Activated CD8-positive, alpha-beta memory T cell treated with anti-CD3 and anti-CD28 coated beads, Interleukin-2, amount 50 U/mL, for 1 hour (primary cell): Measurements from ENCODE around the gene SLC16A6.
"Not testable (repeated sequence)": the region's sequence is repeated elsewhere in the genome, so short reads cannot be mapped to it uniquely, and the experiment has no call there.

ENCODE experiments used
- DNase-seq: peaks from one replicate; pipeline ENCODE4 v3.0.0-alpha.2; 2020; ENCODE audit errors: extremely low read depth

The SLC16A6 gene

DNA sequence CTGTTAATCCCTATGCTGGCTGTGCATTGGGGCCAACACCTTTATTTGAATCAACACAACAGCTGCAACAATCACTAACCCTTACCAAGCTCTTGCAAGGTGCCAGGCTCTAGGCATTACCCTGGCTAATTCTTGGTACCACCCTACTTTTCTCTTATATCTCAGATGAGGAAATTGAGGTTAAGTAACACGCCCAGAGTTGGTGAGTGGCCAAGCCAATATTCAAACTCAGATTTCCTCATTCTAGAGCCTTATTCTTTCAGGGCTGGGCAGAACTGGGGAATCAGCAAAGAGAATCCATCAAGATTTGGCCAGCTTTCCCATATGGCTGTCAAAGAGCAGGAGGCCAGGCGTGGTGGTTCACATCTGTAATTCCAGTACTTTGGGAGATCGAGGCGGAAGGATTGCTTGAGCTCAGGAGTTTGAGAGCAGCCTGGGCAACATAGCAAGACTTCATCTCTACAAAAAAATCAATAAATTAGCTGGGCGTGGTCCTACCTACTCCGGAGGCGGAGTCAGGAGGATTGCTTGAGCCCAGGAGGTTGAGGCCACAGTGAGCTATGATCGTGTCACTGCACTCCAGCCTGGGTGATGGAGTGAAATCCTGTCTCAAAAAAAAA is 24.1 kb upstream of the SLC16A6 start:
- DNase-seq = no peak

- DNase-seq = no peak
These were observed 19.2 kb upstream of the SLC16A6 start for GRCh38 chr17:68310152-68310551.

GRCh38 chr17:68309066-68309670 is 18.2 kb upstream of the SLC16A6 start:
- not testable (repeated sequence) for DNase-seq

GRCh38 chr17:68308486-68308885 is 17.6 kb upstream of the SLC16A6 start:
- DNase-seq = not testable (repeated sequence)

DNA sequence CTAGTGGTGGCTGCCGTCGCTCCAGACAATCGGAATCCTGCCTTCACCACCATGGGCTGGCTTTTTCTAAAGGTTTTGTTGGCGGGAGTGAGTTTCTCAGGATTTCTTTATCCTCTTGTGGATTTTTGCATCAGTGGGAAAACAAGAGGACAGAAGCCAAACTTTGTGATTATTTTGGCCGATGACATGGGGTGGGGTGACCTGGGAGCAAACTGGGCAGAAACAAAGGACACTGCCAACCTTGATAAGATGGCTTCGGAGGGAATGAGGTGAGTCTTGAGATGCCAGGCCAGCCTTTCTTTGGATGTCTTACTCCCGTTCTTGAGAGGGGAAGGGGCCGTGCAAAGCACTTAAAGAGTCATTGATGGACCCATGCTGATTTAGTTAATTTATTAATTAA is 16.5 kb upstream of the SLC16A6 start:
- DNase-seq = no peak

GRCh38 chr17:68306819-68307218 is 15.9 kb upstream of the SLC16A6 start:
- no peak for DNase-seq

DNA sequence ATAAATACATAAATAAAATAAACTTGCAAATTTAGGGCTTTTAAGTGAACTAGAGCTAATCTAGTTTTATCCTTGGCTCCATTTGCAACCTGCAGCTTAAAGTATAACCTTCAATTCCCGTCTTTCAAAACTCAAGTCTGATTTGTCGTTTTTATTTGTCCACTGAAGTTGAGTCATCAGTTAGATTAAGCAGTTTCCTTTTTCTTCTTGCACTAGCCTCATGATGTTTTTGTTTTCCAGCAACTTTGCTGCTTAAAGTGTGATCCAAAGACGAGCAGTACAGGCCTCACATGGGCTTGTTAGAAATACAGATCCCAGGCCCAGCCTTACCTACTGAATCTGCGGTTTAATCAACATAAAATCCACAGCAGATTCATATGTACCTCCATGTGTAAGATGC is 14.2 kb upstream of the SLC16A6 start:
- no peak for DNase-seq

DNA sequence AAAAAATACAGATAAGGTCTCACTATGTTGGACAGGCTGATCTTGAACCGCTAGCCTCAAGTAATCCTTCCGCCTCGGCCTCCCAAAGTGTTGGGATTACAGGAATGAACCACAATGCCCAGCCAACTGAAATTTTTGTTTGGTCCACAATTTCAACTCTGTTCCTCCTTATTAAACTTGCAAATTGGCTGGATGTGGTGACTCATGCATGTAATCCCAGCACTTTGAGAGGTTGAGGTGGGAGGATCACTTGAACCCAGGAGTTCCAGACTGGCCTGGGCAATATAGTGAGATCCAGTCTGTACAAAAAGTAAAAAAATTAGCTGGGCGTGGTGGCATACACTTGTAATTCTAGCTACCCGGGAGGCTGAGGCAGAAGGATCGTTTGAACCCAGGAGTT is 13.8 kb upstream of the SLC16A6 start:
- DNase-seq = no peak

- no peak for DNase-seq
These were observed 11.7 kb upstream of the SLC16A6 start for GRCh38 chr17:68302666-68303065.

DNA sequence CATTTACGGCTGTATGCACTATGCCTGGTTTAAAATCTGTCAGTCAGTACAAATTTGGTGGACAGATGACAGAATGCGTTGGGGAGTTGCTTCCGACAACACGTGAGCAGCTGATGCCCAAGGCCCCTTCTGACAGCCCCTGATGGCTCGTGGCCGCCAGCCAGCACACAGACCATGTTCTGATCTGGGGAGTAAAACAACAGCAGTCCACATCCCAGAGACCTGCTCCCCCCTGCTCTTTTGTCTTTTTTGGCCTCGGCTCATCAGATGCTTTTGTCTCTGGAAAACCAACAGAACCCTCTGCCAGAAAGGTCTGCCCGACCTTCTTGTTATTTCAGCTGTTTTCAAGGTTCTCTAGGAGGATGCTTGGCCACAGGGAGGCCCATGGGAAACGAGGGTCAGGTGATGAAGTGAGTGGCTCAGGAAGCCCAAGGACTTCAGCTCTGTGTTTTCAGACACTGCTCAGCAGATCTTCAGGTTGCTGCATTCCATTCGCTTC is 11.2 kb upstream of the SLC16A6 start:
- no peak for DNase-seq

DNA sequence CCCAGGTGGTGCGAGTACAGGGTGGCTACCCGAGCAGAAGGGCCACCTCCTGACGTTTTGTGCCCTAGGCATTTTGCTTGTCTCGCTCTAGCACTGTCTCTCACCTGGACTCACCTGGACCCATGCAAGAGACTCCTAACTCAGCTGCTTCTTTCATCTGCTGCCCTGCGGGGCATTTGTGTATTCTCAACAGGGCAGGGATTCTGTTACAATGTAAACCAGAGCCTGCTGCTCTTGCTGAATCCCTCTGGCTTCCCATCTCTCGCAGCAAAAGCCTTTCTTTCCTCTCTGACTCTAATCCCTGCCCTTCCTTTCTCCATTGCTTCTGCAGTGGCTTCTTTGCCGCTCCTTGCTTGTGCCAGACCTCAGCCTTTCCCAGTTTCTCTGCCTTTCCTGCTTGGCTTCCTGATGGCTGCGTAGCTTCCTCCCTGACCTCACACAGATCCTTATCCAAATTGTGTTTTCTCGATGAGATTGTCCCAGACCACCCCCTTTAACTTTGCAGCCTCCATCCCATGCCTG is 10.6 kb upstream of the SLC16A6 start:
- DNase-seq = no peak

DNA sequence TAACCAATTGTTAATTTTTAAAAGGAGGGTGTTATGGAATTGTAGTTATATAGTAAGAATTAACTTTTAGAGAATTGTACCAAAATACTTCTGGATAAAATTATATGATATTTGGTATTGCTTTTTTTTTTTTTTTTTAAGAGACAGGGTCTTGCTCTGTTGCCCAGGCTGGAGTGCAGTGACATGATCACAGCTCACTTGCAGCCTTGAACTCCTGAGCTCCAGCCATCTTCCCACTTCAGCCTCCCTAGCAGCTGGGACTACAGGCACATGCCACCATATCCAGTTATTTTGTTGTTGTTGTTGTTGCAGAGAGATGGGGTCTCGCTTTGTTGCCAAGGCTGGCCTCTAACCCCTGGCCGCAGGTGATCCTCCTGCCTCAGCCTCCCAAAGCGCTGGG is 8.9 kb upstream of the SLC16A6 start:
- DNase-seq = no peak

DNA sequence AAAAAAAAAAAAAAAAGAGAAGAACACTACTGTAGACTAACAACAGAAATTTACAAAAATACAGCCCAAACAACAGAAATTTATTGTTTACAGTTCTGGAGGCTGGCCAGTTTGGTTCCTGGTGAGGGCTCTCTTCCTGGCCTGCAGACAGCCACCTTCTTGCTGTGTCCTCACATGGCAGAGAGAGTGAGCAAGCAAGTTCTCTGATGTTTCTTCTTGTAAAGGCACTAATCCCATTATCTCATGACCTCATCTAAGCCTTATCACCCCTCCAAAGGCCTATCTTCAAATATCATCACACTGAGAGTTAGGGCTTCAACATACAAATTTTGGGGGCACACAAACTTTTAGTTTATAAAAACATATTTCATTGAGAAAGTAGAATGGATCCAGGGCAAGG is 7.7 kb upstream of the SLC16A6 start:
- DNase-seq = no peak

- no peak for DNase-seq
These were observed 6.3 kb upstream of the SLC16A6 start for GRCh38 chr17:68297195-68297594.

DNA sequence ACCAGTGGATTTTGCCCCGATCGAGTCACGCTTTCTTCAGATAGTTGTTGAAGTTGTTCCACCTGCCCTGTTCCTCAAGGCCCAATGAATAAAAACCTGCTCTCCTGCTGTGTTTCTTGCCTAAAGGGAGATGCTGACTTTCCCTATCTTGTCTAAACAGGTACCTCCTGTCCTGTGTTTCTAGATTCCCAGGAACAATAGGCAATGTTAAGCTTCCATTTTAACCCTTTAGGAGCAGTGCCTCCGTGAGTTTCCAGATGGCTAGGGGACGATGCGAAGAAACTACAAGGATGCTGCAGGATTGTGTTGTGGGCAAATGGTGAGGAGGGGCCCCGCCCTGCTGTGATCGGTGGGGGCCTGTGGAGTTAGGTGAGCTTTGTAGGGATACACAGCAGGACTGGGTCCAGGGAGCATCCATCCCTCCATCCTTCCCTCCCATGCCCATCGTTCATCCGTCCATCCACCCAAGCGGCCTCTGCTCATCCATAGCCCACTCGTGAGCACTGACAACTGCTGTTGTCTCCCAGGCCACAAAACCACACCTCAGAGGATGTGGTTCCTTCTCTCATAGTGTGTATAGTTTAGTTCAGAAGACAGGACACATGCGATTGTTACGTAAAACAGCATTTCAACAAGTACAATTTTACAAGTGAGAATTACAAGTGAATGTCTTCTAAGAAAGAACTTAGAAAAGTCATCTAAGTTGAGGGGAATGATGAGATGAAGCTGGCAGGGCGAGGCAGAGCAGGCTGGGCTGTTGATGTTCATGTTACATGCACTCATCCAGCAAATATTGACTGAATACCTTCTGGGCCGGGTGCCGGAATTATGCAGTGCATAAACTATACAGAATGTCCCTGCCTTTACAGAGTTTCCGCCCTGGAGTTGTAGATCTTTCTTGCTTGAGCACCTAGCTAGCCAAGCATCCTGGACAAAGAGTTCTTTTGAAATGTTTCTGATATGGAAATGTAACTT is 5.6 kb upstream of the SLC16A6 start:
- DNase-seq = no peak

DNA sequence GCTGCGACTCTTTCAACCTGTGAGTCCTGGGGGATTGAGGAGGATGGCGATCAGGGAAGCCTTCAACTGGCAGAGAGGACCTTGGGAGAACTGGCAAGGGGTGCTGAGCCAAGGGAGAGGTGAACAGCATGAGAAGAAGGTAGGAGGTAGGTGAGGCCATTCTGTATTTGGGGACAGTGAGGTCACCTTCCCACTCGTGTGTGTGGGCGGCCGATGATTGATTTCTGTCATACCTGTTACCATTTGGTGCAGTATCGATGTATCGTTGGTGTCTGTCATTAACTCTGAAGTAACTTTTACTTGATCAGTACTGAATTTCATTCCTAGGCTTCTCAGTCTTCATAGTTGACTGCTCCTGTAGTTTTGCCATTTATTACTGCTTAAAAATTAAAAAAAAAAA is 4.2 kb upstream of the SLC16A6 start:
- no peak for DNase-seq

- no peak for DNase-seq
These were observed 3.7 kb upstream of the SLC16A6 start for GRCh38 chr17:68294617-68295016.

DNA sequence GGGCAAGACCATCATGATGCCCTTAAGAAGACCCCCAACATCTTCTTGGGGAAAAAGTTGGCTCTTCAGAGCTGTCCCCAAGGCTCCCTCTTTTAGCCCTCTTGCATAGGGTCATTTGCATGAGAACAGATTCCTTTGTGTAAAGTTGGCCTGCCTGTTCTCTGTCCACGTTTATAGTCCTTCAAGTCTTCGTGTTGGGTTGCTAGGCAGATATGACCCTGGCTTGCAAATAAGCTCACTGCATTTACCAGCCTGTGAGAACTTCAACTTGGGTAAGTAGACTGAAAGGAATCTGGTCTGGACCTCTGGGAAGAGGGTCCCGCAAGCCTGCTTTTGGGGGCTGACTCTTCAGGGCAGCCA is 3.2 kb upstream of the SLC16A6 start:
- DNase-seq = no peak

- no peak for DNase-seq
These were observed 2.7 kb upstream of the SLC16A6 start for GRCh38 chr17:68293490-68294195.

- no peak for DNase-seq
These were observed 1.7 kb upstream of the SLC16A6 start for GRCh38 chr17:68292689-68293040.

DNA sequence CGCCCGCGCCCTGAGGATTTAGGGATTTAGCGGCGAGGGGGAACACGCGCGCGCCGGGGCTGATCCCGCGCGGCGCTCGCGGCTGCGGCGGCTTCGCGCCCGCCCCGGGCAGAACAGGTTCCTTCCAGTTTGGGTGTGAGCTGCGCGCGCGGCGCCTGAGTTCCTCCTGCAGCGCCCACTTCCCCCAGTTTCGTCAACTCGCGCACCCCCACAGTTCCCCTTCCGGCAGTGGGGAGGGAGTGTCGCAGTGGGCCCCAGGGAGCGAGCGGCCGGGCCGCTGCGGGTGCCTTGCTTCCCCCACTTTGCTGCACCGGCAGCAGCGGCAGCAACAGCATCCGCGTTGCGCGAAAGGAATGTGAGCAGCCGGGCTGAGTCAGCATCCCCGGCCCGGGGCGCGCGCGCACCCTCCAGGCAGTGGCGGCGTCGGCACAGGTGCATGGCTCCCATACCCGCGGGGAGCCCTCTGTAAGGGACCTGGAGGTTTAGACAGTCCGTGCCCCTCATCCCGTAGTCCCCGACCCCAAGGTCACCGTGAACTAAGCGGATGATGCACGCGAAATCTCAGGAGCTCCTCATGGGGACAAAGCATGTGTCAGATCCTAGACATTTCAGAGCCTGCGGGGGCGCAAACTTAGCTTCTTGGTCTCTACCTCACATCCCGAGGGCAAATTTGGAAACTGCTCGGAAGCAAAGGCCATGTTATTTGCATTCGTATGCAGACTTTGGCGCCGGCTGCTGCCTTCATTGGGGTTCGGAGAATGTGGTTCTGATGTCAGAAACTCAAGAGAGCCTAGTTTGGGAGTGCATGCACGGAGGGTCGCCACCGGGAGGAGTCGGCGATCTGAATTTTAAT is 1.1 kb upstream of the SLC16A6 start:
- DNase-seq = peak; percentile 82
